Superior temporal gyrus (tissue), 1 donor: ENCODE data around the gene TTC21A.

Experiments
- DNase-seq: peaks from one replicate; pipeline ENCODE4 v3.0.0-alpha.2; 2016; ENCODE audit errors: extremely low spot score

Gene TTC21A

GRCh38 chr3:39097716-39098472 is 9.6 kb upstream of the TTC21A start:
- no peak for DNase-seq

DNA sequence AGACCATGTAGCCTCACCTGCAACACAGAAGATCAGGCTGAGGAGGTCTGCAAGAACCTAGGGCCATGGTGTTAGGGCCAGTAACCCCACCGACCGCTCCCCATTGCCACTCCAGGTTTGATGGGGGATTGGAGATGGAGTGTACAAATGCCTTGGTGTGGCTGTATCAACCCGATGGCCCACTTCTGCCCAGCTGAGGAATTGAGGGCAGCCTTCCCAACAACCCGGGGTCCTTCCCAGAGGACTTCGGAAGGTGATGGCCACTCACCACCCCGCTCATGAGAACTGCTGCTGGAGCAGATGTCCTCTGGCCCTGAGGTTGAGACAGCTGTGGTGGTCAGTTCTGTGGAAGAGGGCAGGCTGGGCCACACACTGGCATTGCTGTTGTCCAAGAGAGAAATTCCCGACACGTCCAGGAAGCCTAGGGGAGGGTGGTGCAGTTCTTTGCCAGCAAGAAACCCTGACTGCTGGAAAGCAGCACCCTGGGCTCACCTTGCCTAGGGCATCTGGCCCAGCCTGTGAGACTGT is 8.9 kb upstream of the TTC21A start:
- no peak for DNase-seq

- DNase-seq: no peak
These were observed 8.2 kb upstream of the TTC21A start for GRCh38 chr3:39099242-39099641.

- no peak for DNase-seq
These were observed 7.6 kb upstream of the TTC21A start for GRCh38 chr3:39099738-39100499.

GRCh38 chr3:39100500-39100886 is 7.0 kb upstream of the TTC21A start:
- DNase-seq: no peak

- DNase-seq: no peak
These were observed 6.3 kb upstream of the TTC21A start for GRCh38 chr3:39101022-39101689.

DNA sequence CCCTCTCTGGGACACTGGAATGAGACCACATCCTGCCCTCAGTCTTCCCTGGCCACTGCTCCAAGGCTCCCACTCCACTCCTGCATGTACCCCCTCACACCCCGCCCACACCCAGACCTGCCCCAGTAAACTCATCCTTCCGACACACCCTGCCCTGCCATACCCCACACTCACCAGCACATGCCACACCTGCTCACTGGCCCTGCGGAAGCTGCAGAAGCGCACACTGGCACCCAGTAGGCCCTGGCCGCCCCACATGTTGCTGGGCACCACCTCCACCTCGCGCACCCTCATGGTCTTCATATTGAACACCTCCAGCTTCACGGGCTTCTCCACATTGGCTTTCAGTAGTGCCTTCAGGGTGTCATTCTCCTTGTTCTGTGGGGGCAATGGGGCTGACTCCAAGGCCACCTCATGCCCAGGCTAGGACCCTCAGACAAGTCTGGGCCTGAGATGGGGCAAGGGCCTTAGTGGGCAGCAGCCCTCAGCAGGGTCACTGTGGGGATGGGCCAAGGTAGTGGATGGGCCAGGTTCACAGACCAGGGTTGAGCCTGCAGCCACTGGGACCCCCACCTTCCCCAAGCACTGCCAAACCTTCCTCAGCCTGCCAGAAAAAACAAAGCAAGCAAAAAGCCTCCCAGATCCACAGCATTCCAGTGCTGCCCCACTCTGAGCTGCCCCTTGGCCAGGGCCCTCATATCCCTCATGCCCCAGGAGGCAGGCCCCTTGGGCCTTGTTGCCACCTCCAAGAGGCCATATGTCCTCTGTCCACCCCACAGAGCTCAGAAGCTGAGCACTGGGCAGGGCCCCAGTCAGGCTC is 4.8 kb upstream of the TTC21A start:
- DNase-seq: no peak

- no peak for DNase-seq
These were observed 4.2 kb upstream of the TTC21A start for GRCh38 chr3:39103324-39103693.

DNA sequence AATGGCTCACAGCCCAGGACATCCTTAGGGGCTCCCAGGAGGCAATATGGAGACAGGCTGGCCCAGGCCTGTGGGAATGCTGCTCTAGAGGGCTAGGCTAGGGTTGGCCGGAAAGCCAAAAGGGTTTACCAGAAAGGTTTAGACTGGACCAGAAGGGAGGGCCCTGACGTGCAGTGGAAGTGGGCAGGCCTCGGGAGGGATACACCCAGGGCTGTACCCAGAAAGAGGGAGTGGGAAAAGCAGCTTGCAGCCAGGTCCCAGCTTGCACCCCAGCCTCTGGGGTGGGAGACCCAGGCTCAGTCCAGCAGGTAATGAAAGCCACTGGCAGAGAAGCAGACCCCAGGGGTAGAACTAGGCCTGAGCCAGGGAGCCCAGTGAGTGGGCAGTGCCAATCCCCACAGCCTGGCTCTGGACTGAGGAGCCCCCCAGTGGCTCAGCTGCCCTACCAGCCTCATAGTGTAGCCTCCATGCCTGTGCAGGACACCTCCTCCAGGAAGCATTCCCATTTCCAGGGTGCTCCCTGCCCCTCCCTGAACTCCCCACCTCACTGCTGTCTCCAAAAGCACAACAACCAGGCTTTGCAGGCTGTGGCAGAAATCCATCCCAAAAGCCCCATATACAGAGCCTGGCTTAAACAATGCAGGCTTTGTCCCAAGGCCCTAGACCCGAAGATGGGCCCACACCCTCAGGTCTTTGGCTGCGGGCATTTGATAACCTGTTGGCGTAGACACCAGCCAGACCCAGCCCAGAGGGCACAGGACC is 3.5 kb upstream of the TTC21A start:
- DNase-seq: no peak

GRCh38 chr3:39104961-39105686 is 2.4 kb upstream of the TTC21A start:
- DNase-seq: no peak

- DNase-seq: no peak
These were observed 1.8 kb upstream of the TTC21A start for GRCh38 chr3:39105687-39106063.

GRCh38 chr3:39106281-39106811 is 1.1 kb upstream of the TTC21A start:
- DNase-seq: no peak

DNA sequence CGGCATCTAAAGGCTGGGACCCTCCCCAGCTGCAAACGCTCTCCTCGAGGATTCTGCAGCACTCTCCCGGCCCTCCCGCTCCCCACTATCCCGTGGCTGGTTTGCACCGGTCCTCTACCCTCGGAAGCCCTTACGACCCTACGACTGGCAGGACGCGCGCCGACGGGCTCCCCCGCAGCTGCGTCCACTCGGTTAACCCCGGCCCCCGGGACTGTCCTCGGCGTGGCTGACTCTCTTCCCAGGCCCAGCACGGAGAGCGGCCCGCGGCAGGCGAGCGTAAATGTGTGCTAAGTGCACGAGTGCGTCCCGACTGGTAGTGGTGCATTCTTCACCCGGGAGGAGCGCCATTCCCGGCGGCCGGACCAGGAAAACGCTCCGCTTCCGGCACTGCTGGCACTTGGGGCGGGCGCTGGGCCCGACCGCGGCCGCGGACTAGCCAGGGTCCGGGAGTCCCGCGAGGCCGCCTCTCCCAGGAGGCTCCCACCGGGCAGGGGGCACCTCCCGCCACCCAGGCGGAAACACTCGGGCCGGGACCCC is 561 bp upstream of the TTC21A start:
- DNase-seq: no peak

GRCh38 chr3:39108200-39108710 is 775 bp downstream of the TTC21A start:
- DNase-seq: peak; percentile 49

GRCh38 chr3:39109086-39109485 is 1.6 kb downstream of the TTC21A start:
- no peak for DNase-seq

GRCh38 chr3:39110041-39110639 is 2.7 kb downstream of the TTC21A start:
- no peak for DNase-seq

- DNase-seq: no peak
These were observed 4.6 kb downstream of the TTC21A start for GRCh38 chr3:39112113-39112512.

GRCh38 chr3:39112535-39112934 is 5.1 kb downstream of the TTC21A start:
- no peak for DNase-seq

GRCh38 chr3:39113291-39113690 is 5.8 kb downstream of the TTC21A start:
- DNase-seq: no peak
